Measurements from ENCODE around the gene ASIC4. TPM values are rescaled to one million over a fixed set of nuclear protein-coding genes. Genes with fewer than 3 reads are reported as not detected.

Gene ASIC4
- polyA plus RNA-seq, 1 donor (not counting 4 experiments of a cell fraction or from before 2014, with no cell fraction given) = not detected

GRCh38 chr2:219474285-219475060 is 39.8 kb upstream of the ASIC4 start:
- dilution Hi-C loops (cut with MboI; ENCODE audit: extremely low pct_ligation_motif_present, low sequenced_read_pairs) = no loop called here
- DNase-seq (ENCODE audit: low read depth, low spot score) = no peak
- Histone ChIP-seq H4K20me1 (ENCODE audit: control insufficient read depth, extremely low read depth, insufficient read depth, low read length) (no peaks in the 10 kb centered on the region), H3K27me3 (ENCODE audit: control insufficient read depth, extremely low read depth, insufficient read depth, low read length) (no peaks in the 10 kb centered on the region), H3K36me3 (ENCODE audit: control insufficient read depth in 2 of 2, extremely low read depth in 1 of 2, insufficient read depth in 2 of 2, low read length in 2 of 2) (peaks cover 0 to 13% of the 10 kb centered on the region in 2 experiments), H3K27ac (ENCODE audit: control insufficient read depth, insufficient read depth, low read length) (no peak overlapping the region), H3K9me3 (ENCODE audit: control insufficient read depth, low read depth, low read length) (no peaks in the 10 kb centered on the region), H2AFZ (ENCODE audit: control insufficient read depth, low read length) (no peak overlapping the region), H3K9me1 (ENCODE audit: control insufficient read depth, extremely low read depth, insufficient read depth, low read length) (no peaks in the 10 kb centered on the region), H3K4me1 (ENCODE audit: control insufficient read depth, extremely low read depth, insufficient read depth, low read length) (peaks cover 2% of the 10 kb centered on the region), H3K79me2 (ENCODE audit: control insufficient read depth, insufficient read depth, low read length) (no peaks in the 10 kb centered on the region), H3K4me3 (ENCODE audit: control insufficient read depth in 2 of 3, extremely low read depth in 1 of 3, insufficient read depth in 2 of 3, low read depth in 1 of 3, low read length in 3 of 3) (no peak overlapping the region), H3K9ac (ENCODE audit: control insufficient read depth, extremely low read depth, insufficient read depth, low read length) (no peak overlapping the region), H3K4me2 (ENCODE audit: control insufficient read depth, extremely low read depth, insufficient read depth, low read depth, low read length) (no peak overlapping the region)
- no peak for FAIRE-seq
- TF ChIP-seq CTCF (optimal IDR thresholded peaks at IDR 0.05 in 1 of 3, IDR thresholded peaks at IDR 0.05 in 1 of 3, conservative IDR thresholded peaks at IDR 0.05 in 1 of 3; ENCODE audit: extremely low read depth in 1 of 3, insufficient read depth in 2 of 3, low read length in 3 of 3) (no peak), EZH2 (IDR thresholded peaks at IDR 0.05; ENCODE audit: low read length) (no peak)

DNA sequence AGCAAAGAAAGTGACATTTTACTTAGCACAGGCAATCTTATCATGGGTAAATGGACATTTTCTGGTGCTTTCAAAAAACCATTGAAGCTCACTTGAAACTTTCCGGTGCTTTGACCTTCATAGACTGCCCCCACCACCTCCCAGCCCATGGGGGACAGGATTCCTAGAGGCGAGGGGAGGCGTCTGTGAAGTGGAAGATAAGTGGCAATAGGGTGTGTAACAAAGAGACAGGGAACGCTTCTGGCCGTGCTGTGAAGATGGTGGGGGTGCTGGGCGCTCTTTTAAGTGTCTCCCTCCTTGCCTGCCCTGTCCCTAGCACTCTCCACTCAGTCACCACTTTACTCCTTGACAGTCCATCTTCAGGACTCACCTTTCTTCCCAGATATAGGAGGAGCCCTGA is 39.0 kb upstream of the ASIC4 start:
- H3K4me2 ChIP-seq (ENCODE audit: control insufficient read depth, extremely low read depth, insufficient read depth, low read depth, low read length) = no peak overlapping the region
- no peaks in the 10 kb centered on the region for H3K27me3 ChIP-seq (ENCODE audit: control insufficient read depth, extremely low read depth, insufficient read depth, low read length)
- no peak overlapping the region for H3K27ac ChIP-seq (ENCODE audit: control insufficient read depth, insufficient read depth, low read length)
- no peak for DNase-seq (ENCODE audit: low read depth, low spot score)
- no peaks in the 10 kb centered on the region for H3K4me1 ChIP-seq (ENCODE audit: control insufficient read depth, extremely low read depth, insufficient read depth, low read length)
- dilution Hi-C loops (cut with MboI; ENCODE audit: extremely low pct_ligation_motif_present, low sequenced_read_pairs) = no loop called here
- no peak for FAIRE-seq
- peaks cover 0 to 20% of the 10 kb centered on the region in 2 experiments for H3K36me3 ChIP-seq (ENCODE audit: control insufficient read depth in 2 of 2, extremely low read depth in 1 of 2, insufficient read depth in 2 of 2, low read length in 2 of 2)
- H3K79me2 ChIP-seq (ENCODE audit: control insufficient read depth, insufficient read depth, low read length) = no peaks in the 10 kb centered on the region
- H3K4me3 ChIP-seq (ENCODE audit: control insufficient read depth in 2 of 3, extremely low read depth in 1 of 3, insufficient read depth in 2 of 3, low read depth in 1 of 3, low read length in 3 of 3) = no peak overlapping the region
- H3K9me1 ChIP-seq (ENCODE audit: control insufficient read depth, extremely low read depth, insufficient read depth, low read length) = no peaks in the 10 kb centered on the region
- no peaks in the 10 kb centered on the region for H4K20me1 ChIP-seq (ENCODE audit: control insufficient read depth, extremely low read depth, insufficient read depth, low read length)
- TF ChIP-seq EZH2 (IDR thresholded peaks at IDR 0.05; ENCODE audit: low read length) = no peak
- H3K9me3 ChIP-seq (ENCODE audit: control insufficient read depth, low read depth, low read length) = no peaks in the 10 kb centered on the region
- H3K9ac ChIP-seq (ENCODE audit: control insufficient read depth, extremely low read depth, insufficient read depth, low read length) = no peak overlapping the region
- H2AFZ ChIP-seq (ENCODE audit: control insufficient read depth, low read length) = no peak overlapping the region
